H1 (cell line): Measurements from ENCODE around the gene EPHA7. TPM values are rescaled to one million over a fixed set of nuclear protein-coding genes. Genes with fewer than 3 reads are reported as not detected.

Experiments used
- GABPA ChIP-seq: IDR thresholded peaks from 2 replicates; pipeline ENCODE4 v1.6.1; 2011; ENCODE audit warnings: mild to moderate bottlenecking, low read length, moderate library complexity, borderline replicate concordance; ENCODE audit not compliant: insufficient read depth
- NRF1 ChIP-seq: IDR thresholded peaks from 2 replicates; pipeline ENCODE4 v1.6.1; 2011; ENCODE audit warnings: mild to moderate bottlenecking, low read depth, low read length, improper control_type of control experiment
- polyA plus RNA-seq, 7 experiments: library from polyadenylated mRNA; depleted of rRNA in 3 of 7; stranded (reverse) in 5 of 7; unstranded in 2 of 7; fragments of >200 nt in 5 of 7; fragments of 200-250 nt in 2 of 7; gene quantifications; 1 replicate in 5 of 7; 2 replicates in 1 of 7; 4 replicates in 1 of 7; pipeline versions ENCODE4 v1.2.1 to v1.2.3, GENCODE V29; 2011 to 2013; ENCODE audit warnings: missing spikeins in 2 of 7, mixed read lengths in 2 of 7
- total RNA-seq: library from RNA; stranded (reverse); fragmentation: NEBNext Ultra II Directional; extraction: Animal tissue kit (Norgen Biotek cat#: 25700); gene quantifications from 2 replicates; pipeline ENCODE4 v1.2.1, GENCODE V29; 2021

Gene EPHA7
- total and polyA plus RNA-seq, 2 of the 8 experiments (the other 6 are each of a cell fraction or from before 2014, with no cell fraction given): 1.3 to 6.8 TPM

GRCh38 chr6:93371756-93372155 lies 47.6 kb downstream of the EPHA7 start (continued):
- TF ChIP-seq GABPA: no peak
- no peak for TF ChIP-seq NRF1
